ENCODE data around the gene TMEM256.

DNA sequence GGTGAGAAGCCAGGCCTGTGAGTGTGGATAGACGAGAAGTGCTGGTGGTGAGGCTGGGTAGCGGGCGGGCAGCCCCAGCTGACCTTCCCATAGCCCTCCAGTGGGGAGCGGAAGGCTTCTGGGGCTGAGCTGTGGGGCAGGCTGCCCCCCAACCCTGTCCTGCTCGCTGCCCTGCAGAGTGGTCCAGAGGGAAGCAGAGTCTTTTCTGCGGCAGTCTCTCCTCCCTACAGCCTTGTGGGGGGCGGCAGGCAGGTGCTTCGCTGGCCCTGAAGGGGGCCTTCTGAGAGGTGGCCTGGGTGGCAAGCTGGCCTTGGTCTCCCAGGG is 7.5 kb upstream of the TMEM256 start:
- no peak for TF ChIP-seq GATA2 (IDR thresholded peaks at IDR 0.05; ENCODE audit: low read depth, low read length)
- no peak for TF ChIP-seq GATA3 (IDR thresholded peaks at IDR 0.05; ENCODE audit: low read depth, low read length)

All from SH-SY5Y (cell line).